DMS153 (cell line): Measurements from ENCODE around the gene DCAF11.

Source experiments
- DNase-seq: peaks from one replicate; lab custom pipeline; 2025; lab: John Stamatoyannopoulos, UW

The DCAF11 gene

GRCh38 chr14:24121210-24121609 lies 6.6 kb downstream of the DCAF11 start:
- DNase-seq = no peak

- DNase-seq = no peak
Measured at GRCh38 chr14:24122416-24122815, 7.8 kb downstream of the DCAF11 start.

- no peak for DNase-seq
Measured at GRCh38 chr14:24122898-24123297, 8.3 kb downstream of the DCAF11 start.

- no peak for DNase-seq
Measured at GRCh38 chr14:24123424-24124417, 9.1 kb downstream of the DCAF11 start.

DNA sequence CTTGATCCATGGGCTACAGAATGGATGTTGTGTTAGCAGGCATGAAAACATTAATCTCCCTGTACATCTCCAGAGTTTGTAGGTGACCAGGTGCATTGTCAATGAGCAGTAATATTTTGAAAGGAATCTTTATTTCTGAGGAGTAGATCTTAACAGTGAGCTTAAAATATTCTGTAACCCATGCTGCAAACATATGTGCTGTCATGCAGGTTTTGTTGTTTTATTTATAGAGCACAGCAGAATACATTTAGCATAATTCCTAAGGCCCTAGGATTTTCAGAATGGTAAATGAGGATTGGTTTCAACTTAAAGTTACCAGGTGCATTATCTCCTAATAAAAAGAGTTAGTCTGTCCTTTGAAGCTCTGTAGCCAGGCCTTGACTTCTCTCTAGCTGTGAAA lies 12.4 kb downstream of the DCAF11 start:
- no peak for DNase-seq

DNA sequence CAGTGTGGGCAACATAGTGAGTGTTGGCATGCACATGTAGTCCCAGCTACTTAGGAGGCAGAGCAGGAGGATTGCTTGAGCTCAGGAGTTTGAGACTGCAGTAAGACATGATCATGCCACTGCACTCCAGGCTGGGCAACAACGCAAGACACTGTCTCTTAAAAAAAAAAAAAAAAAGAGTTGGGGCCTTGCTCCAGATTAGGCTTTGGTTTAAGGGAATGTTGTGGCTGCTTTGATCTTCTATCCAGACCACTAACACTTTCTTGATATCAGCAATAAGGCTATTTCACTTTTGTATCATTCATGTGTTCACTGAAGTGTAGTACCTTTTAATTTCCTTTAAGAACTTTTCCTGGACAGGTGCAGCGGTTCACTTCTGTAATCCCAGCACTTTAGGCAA lies 13.1 kb downstream of the DCAF11 start:
- no peak for DNase-seq

- no peak for DNase-seq
Measured at GRCh38 chr14:24129410-24129998, 14.9 kb downstream of the DCAF11 start.

GRCh38 chr14:24130380-24130716 lies 15.8 kb downstream of the DCAF11 start, which contains the start of gene FITM1:
Gene FITM1, plus strand, starts transcription at chr14:24130659. Its CDS starts 905 bp downstream, at chr14:24131564.
- no peak for DNase-seq

DNA sequence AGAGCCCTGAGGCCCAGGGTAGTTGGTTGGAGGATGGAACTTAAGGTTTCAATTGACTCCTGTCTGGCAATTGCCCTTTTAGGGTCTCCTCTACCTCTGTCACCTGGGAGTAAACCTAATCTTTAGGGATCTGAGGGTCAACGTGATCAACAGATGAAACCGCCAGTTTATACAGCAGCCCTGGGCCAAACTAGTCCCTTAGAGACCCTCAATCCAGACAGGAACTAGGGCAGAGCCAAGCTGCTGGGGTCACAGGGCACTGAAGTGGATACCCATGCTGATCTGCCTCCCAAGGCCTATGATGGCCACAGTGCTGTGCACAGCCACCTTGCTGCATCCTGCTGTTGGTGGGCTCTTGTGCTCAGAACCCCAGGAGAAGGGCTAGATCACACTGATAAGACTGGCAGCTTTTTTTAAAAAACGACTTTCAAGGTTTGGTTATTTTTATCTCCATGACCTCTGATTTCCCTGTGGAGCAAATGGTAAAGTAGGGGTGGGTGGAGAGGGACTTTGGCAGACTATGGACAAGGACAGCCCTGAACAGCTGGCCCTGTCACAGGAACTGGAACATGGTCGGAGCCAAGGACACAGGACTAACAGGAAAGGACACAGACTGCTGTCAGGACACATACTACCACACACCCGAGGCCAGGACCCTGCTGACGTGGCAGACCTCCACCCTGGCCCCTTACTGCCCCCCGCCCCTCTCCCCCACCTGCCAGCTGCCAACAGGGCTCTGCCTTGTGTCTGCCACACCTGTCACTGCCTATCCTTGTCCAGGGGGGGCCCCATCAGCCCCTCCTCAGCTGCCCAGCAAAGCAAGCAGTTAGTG lies 16.4 kb downstream of the DCAF11 start:
- DNase-seq = no peak

GRCh38 chr14:24131549-24131966 lies 17.0 kb downstream of the DCAF11 start:
- DNase-seq = no peak

- peak; percentile 85 for DNase-seq
Measured at GRCh38 chr14:24132061-24132685, 17.6 kb downstream of the DCAF11 start.

DNA sequence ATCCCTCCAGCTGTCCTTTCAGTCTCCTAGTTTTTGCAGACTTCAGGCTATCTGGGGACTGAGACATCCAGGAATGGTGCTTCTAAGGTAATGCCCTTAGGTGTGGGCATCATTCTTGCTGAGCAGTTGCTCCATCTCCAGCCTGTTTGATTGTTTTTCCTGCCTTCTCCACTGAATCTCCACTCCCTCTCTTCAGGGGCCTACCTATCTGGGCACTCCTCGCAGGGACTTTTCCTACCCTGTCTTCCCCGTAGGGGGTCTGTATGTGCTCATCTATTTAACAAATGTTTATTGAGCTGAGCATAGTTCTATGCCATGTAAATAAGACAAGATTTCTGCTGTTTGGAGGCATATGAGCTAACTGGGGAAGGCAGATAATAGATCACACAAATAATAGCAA lies 18.4 kb downstream of the DCAF11 start:
- DNase-seq = no peak

DNA sequence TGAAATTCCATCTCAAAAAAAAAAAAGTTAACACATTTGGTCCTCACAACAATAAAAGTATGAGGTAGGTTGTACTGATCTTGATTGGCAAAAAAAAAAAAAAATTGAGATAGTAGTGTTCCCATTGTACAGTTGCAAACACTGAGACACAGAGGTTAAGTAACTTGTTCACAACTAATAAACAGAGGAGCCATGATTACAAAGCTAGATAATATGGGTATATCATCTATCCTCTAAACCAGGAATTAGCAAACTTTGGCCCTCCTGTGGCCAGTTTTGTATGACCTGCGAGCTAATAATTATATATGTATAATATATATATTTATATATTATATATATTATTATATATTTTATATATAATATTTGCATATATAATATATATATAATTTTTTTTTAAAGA lies 19.2 kb downstream of the DCAF11 start:
- DNase-seq = no peak

- DNase-seq = no peak
Measured at GRCh38 chr14:24135584-24135833, 20.9 kb downstream of the DCAF11 start.

DNA sequence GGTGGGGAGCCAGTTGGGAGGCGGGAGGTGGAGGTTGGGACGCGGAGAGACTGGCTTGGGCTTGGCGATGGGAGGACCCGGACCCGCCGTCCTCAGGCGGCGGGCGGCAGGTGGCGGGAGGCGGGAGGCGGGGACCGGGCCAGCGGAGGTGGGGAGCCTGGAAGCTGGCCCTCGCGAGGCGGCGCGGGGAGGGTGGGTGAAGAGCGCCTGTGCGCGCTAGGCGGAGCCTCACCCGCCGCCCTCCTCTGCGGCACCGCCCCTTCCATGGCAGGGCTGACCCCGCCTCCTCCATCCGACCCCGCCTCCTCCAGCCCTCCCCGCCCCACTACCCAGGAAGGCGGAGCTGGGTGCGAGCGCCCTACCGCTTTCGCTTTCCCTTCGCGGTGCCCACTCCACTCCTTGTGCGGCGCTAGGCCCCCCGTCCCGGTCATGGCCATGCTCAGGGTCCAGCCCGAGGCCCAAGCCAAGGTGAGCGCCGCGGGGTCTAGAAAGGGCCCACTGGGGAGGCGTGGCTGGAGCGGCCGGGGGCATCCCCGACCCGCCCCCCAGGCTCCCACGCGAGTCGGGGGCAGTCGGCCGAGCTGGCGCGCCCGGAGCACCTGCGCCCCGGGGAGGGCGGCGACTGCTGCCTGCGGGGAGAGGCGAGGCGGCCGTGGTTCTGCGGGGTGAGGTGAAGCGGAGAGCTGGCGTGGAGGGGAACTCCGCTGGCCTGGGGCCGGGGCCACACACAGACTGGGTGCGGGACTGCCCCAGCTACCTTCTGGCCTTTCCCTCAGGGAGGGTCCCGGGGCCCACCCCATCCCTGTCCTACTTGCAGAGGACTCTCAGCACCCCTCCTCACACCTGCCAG lies 21.5 kb downstream of the DCAF11 start, which contains the start of gene PSME1:
Gene PSME1 (plus strand): TSS at position 361 of the 850 bp plus-strand sequence. CDS start 69 bp downstream, at position 430.
- DNase-seq = peak; percentile 88

DNA sequence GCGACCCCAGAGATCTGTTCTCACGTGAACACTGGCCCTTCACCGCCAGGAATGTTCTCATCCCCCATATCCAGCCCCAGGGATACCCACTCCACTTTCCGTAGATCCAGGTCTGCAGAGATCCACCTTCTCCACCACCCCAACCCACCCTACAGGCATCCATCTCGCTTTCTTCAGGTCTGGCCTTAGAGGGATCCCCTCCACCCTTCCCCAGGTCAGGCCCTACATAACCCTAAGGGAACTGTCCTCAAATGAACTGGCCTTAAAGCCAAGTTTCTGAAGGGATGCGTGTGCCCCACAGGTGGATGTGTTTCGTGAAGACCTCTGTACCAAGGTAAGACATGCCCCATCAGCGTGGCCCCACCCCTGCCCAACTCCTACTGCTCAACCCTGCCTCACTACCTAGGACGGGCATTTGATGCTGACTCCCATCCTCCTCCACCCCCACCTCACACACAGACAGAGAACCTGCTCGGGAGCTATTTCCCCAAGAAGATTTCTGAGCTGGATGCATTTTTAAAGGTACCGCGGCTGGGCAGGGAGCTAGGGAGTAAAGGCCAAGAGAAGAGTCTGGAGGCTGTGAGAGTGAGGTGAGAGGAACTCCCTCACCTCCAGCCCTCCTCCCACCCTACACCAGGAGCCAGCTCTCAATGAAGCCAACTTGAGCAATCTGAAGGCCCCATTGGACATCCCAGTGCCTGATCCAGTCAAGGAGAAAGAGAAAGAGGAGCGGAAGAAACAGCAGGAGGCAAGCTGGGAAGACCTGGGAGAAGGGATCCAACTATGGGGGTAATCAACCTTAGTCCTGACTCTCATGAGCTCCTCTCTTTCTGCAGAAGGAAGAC lies 22.3 kb downstream of the DCAF11 start:
- DNase-seq = no peak

- DNase-seq = no peak
Measured at GRCh38 chr14:24137529-24138395, 23.2 kb downstream of the DCAF11 start.

DNA sequence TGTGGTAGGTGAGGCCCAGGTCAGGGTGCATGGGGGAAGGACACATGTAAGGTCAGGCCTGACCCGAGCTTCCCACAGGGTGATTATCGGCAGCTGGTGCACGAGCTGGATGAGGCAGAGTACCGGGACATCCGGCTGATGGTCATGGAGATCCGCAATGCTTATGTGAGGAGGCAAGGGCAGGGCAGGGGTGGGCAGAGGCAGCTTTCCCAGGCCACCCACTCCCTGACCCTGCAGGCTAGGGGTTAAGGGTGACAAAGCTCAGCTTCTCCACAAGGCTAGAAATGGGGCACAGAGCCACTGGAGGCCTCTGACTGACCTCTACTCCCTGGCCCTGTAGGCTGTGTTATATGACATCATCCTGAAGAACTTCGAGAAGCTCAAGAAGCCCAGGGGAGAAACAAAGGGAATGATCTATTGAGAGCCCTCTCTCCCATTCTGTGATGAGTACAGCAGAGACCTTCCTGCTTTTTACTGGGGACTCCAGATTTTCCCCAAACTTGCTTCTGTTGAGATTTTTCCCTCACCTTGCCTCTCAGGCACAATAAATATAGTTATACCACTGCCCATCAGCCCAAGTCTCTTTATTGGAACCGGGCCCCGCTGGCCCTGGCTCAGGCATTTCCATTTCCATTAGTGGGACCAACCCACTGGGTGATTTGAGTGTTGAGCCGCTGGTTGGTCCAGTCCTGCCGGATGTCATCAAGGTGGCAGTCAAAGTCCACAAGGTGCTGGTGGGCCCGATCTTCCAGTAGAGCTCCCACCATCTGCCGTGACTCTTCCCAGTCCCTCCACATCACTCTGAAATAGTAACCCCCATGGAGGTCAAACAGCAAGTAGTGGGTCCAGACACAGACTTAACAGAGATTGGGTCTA lies 24.1 kb downstream of the DCAF11 start:
- DNase-seq = no peak
